Measurements from ENCODE around the gene ARMH1.

- TF ChIP-seq CTCF (IDR thresholded peaks at IDR 0.05; ENCODE audit: low read length) (no peak), EZH2phosphoT487 (IDR thresholded peaks at IDR 0.05; ENCODE audit: low read length) (no peak), EZH2 (optimal IDR thresholded peaks at IDR 0.05; ENCODE audit: low read depth, low read length) (no peak)
Observed at GRCh38 chr1:44625348-44625747, 49.2 kb upstream of the ARMH1 start.
